CD4-positive, alpha-beta T cell treated with Interleukin-12 subunit alpha and Interleukin-12 subunit beta, for 1 hour (primary cell): ENCODE results near the gene PIK3R3.

Experiments
- DNase-seq: peaks from one replicate; pipeline ENCODE4 v3.0.0-alpha.2; 2020

Gene PIK3R3

DNA sequence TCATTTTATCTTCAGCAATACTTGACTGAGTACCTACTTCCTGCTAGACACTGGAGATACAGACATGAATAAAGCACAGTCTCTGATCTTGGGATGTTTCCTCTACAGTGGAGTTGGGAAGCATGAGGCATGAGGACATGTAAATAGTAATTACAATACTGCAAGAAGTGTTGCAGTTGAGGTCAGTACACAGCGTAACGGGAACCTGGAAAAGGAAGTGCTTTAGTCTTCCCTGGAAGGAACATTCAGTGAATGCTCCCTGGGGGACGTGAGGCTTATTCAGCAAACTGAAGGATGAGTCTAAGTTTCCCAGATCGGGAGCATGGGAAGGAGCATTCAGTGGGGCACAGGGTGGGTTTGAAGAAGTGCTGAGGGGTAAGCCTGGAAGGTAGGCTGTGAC is 112.4 kb downstream of the PIK3R3 start:
- no peak for DNase-seq

DNA sequence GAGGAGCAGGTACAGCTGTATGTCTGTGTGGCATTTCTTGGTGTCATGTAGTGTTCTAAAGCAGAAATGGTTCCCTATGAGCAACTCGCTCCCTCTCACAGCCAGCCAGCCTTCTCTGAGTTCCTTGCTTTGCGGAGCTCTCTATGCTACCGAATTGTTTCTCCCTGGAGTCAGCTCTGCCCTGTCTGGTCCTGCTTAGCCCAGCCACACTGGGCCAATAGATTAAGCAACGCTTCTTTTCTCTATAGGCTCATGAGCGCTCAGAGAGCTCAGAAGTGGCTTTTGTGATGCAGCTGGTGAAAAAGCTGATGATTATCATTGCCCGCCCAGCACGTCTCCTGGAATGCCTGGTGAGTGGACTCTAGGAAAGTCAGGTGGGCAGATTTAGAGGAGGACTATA is 113.1 kb downstream of the PIK3R3 start:
- no peak for DNase-seq

DNA sequence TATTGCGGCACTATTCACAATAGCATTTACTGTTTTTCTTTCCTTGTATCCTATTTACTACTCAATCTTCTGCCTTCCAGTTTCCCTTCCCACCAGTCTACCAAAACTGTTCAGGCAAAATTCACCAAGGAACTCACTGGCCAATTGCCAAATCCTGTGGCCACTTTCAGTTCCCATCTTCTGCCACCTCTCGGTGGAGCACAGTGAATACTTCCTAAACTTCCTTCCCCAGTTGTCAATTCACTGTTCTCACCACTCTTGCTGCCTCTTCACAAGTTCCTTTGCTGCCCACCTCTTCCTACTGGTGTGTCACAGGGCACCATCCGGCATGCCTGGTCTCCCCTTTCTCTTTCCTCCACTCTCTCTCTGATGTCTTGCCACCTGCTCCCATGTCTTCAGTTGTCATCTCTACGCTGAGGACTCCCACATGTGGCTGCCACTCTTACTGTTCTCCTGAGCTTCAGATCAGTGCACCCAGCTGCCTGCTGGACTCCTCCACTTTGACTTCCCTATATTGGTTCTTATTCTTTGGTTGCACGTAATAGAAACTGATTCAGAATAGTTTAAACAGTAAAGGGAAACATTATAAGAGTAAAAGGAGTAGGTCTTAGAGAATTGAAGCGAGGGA is 114.4 kb downstream of the PIK3R3 start:
- DNase-seq, result no peak

DNA sequence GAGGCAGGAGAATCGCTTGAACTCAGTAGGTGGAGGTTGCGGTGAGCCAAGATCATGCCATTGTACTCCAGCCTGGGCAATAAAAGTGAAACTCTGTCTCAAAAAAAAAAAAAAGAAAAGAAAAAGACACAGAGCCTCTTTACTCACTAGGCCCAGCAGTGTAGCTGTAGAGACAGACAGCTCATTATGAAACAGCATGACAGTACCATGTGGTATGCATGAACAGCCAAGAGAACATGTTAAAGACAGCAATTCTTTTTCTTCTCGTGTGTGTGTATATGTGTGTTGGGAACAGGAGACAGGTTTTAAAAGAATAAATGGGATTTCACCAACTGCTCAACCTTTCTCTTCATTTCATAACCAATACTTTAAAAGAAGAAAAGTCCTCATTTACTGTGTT is 118.8 kb downstream of the PIK3R3 start:
- no peak for DNase-seq

DNA sequence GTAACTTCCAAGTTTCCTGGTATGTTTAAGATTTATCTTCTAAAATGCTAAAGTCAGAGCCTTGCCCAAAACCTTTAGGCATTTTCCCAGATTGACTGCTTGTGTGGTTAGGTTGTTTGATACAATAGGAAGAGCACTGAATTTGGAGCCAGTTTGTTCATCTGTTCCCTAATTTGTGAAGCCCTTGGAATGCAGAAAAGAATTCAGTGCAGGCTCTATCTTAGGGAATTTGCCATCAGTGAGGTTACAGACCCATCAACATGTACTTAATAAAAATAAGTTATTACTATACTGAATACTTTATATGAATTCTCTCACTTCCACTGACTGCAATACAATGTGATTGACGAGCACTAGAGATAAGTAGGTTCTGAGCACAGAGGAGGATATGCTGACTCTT is 120.2 kb downstream of the PIK3R3 start:
- no peak for DNase-seq

DNA sequence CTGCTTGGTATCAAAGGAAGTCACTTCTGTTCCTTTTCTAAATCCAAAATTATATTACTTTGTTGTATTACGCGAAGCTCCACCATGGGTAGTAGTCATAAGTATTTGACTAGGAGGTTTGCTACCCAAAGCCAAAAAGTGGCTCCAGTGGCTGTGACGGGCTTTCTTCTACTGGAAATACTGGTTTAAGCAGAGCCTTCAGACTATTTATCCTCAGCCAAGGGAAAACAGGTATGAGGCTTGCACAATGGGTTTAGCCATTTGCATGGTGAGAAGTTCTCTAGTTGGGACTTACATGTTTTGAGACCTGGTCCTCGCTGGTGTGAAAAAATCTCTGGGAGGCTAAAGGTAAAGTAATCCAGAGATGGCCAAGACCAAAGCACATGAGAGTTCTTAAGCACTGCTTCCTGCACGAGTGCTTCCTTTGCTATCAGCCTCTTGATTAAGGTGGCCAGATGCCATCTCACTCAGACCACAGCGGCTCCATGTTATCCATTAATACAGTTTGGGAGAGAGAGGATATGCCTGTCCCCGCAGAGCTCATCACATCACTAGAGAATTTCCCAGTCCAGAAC is 121.2 kb downstream of the PIK3R3 start:
- no peak for DNase-seq

DNA sequence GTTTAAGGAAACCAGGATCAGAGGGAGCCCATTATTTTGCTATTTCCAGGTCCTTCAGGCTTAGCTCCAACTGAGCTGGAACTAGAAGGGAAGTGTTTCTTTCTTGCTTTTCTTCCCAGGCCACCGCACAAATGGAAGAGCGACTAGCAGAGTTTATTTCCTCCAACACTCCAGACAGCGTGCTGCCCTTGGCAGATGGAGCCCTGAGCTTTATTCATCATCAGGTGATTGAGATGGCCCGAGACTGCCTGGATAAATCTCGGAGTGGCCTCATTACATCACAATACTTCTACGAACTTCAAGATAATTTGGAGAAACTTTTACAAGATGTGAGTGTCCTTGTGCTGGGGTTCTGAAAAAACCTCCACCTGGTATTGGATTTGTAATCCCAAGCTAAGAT is 121.8 kb downstream of the PIK3R3 start:
- DNase-seq, result no peak

DNA sequence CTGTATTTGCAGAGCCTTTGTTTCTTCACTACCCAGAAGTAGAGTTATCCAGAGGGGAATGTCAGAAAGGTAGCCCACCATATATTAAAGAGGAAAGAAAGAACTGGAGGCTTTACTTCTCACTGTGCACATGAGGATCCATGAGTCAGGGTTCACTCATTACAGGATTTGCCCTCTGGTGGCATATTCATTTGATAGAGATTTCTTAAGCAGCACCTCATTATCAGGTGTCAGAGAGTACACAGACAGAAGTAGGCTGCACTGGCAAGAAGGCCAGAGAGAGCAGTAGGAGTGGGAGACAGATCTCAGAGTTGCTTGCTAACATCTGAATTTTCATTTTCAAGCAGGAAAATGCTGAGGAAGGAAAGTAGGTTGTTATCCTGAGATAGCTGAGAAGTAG is 123.8 kb downstream of the PIK3R3 start:
- no peak for DNase-seq

DNA sequence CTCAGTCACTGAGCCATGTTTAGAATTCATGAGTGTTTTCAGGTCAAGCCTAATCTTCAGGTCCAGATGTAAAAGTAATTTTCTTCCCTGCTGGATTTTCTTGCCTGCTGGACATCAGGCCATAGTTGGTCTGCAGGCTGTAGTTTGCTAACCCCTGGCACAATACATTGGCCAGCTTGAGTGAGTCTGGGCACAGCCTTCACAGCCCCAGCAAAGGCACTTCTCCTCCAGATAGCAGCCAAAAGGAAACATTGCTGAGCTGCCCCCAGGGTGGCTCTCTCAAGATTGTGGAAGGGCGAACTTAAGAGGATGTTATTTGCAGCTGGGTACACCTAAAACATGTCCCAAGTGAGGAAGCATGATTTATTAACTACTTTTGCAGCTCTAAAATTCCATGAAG is 126.8 kb downstream of the PIK3R3 start:
- DNase-seq, result no peak

DNA sequence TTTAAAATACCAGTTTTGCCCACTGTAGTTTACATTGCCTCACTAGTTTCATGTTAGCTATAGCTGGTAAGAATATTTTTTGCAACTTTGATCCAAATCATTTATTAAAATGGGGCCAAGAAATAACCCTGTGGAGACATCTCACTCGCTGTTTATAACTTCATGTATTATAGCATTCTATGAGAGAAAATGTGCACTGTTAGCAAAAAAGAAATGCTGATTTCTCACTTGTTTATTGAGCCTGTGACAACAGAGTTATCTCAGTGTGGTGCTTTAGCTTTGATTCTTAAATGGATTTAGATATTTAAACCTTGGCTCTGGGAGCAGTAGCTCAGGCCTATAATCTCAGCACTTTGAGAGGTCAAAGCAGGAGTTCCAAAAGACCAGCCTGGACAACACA is 127.9 kb downstream of the PIK3R3 start:
- DNase-seq, result no peak

DNA sequence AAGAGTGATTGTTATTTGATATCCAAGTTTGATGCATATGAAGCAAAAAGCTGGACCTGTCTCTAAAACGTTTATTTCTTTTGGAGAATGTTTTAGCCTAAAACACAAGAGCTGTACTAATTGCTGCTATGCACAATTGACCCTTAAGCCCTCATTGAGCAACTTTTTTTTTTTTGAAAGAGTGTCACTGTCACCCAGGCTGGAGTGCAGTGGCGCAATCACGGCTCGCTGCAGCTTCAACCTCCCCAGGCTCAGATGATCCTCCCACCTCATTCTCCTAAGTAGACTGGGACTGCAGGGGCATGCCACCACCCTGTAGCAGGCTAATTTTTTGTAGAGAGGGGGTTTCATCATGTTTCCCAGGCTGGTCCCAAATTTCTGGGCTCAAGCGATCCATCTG is 129.1 kb downstream of the PIK3R3 start:
- no peak for DNase-seq

DNA sequence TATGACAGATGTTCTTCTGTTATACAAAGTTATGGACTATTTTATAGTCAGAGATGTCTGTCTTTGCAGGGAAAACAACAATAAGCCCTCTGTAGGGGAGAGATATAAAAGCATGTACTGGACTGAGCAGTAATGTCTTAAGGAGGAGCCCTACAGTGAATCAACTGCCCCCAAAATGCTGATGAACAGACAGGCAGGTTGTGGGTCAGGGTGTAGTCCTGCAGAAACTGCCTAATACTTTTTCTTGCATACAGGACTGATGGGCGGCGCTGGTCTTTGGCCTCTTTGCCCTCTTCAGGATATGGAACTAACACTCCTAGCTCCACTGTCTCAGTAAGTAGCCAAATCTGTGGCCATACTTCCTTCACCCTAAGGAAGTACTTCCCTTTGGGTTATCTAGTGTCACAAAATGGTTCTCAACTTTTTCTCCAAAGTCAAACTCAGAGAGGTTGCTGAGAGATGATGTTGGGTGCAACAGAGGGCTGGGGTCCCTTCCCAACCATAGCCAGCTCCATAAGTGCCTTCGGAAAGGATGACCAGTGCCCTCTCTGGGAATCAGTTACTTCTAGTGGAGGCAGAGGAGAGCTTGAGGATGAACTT is 129.8 kb downstream of the PIK3R3 start:
- DNase-seq, result no peak

DNA sequence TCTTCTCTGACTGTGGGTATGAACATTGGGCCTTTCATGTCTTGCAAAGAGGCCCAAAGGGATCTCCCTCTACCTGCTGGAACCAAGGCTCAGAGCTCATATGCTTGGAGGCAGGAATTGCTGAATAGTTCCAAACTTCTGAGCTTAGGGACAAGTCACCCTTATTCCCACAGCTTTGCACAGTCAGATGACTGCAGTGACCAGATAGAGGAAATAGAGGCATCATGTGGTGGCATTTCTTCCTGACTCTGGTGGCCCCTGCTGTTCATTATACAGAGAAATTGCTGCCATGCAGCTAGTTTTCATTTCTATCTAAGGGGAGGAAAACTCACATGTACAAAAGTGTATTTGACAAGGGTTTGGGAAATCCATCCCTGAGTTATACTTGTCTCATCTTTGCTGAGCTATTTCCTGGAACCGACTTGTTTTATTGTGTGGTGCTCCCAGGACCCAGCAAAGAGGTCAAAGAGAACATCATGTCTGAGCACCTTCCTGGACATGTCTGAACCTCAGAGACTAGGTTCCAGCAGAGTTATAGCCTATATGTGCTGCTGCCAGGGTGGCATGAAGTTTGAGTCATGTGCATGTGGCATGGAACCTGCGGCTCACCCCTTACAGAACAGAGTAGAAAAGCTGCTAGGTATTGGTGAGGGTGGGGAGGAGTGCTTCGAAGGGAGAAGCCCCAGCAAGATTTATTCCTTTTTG is 131.2 kb downstream of the PIK3R3 start:
- DNase-seq, result no peak

DNA sequence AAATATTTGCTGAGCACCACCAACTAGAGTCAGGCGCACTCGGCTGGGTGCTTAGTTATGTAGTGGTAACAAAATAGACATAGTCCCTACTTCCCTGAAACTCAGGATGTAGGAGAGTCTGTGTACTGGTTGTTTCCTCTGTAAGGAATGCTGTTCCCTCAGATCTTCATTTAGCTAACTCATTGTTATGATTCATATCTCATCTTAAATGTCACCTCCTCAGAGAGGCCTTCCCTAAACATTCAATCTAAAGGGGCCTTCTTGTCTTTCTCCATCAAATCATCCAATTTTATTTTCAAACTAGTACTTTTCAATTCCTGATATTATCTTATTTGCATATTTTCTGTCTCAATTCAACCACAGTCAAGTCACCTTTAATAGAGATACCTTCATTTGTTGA is 132.9 kb downstream of the PIK3R3 start:
- DNase-seq, result no peak

DNA sequence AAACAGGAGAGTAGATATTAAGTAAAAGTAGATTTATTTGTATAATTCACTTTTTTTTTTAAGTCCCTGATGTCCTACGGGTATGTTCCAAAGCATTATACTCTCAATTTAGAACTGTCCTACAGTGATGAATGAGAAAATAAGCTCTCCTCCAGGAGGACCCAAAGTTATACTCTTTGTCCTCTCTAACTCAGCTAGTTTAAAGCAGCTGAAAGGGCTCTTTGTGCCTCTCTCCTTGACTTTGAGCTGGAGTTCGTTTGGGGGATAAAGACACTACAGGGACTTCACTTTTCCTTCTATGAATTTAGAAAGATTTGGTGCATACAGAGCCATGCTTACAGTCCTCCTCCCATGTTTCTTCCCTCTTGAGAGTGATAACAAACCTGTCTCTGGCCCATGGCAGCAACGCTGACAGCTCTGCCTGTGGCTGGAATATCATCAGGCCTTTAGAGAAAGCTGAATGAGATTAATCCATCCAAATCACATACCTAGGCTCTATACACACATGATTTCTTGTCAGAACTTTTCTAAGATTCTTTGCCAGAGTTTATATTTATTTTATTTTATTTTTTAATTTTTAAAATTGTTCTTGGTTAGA is 134.3 kb downstream of the PIK3R3 start:
- no peak for DNase-seq

DNA sequence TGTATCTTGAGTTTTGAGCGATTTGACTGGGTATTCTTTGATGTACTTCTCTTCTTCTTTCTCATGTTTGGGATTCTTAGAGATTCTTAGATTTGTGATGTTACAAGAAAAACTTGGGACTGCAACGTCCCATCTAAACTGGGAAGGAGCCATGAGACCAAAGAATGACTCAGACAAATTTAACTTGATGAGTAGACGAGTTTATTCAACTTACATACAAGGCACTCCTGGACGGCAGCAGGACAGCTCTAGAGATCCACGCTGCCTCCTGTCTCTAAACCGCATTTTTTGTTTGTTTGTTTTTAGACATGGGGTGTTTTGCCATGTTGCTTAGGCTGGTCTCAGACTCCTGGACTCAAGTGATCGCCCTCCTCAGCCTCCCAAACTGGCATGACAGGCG is 137.1 kb downstream of the PIK3R3 start:
- no peak for DNase-seq

DNA sequence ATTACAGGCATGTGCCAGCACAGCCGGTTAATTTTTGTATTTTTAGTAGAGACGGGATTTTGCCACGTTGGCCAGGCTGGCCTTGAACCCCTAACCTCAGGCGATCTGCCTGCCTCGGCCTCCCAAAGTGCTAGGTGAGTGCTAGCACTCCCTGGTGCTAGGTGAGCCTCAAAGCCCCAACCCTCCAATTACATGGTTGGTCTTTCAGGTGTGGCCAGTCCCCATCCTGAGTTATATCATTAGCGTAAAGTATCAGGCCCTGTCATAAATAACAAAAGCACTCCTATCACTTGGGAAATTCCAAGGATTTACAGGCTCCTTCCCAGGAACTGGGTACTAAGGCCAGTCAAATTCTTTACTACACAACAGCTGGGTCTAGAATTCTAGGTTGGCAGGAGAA is 138.0 kb downstream of the PIK3R3 start:
- no peak for DNase-seq
